Dedifferentiated amniotic fluid mesenchymal stem cell (primary cell): ENCODE results near the gene SF3B2.
"Not testable (repeated sequence)": the region's sequence is repeated elsewhere in the genome, so short reads cannot be mapped to it uniquely, and the experiment has no call there.

Source experiments
- DNase-seq: peaks from one replicate; pipeline ENCODE4 v3.0.0-alpha.2; 2016; ENCODE audit errors: extremely low spot score

The SF3B2 gene

DNA sequence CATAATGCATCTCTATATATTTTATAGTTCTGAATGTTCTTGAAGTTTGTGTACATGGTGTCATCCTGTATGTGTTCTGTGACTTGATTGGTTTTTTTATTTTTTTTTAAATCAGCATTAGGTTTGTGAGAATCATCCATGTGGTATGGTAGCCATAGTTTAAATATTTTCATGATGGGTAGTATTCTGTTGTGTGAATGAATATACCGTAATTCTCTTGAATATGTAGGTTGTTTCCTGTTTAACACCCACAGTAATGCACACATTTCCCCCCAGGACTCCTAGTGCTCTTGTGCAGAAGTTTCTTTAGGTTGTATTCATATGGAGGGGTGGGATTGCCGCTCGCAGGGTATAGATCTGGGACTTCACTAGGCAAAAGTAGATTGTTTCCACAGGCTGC, 19.9 kb downstream of the SF3B2 start:
- DNase-seq, result no peak

DNA sequence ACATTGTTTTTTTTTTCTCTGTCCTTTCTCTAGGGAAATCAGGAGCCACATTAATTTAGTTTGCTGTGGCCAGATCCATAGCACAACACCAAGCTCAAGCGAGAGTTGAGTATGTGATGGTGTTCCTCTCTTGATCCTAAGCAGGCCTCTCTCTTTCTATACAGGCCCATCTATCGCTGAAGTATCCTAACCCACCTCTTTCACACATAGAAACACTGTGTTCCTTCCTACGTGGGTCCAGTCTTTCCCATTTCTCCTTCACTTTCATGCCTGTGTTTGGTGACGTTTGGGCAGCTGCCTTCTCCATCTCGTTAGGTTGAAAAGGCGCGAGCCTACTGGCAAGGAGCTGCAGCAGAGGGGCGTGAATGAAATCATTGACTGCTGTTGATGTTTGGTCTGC, 20.4 kb downstream of the SF3B2 start:
- no peak for DNase-seq

DNA sequence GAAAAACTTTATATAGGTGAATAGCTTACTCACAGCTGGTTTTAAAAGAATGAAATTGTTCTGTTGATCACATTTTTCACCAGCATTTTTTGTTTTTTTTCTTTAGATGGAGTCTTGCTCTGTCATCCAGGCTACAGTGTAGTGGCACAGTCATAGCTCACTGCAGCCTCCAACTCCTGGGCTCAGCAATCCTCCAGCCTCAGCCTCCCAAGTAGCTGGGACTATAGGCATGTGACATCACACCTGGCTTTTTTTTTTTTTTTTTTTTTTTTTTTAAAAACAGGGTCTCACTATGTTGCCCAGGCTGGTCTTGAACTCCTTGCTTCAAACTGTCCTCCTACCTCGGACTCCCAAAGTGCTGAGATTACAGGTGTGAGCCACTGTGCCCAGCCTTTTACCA, 21.5 kb downstream of the SF3B2 start:
- no peak for DNase-seq

DNA sequence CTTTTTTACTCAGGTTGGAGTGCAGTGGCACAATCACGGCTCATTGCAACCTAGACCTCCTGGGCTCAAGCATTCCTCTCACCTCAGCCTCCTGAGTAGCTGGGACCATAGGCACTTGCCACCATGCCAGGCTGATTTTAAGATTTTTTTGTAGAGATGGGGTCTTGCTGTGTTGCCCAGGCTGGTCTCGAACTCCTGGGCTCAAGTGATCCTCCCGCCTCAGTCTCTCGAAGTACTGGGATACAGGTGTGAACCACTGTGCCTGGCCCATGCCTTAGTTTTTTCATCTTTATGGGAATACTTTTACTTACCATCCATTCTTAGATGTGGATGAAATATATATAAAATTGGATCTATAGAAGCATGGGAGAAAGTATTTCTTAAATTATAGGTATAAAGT, 23.1 kb downstream of the SF3B2 start:
- no peak for DNase-seq

DNA sequence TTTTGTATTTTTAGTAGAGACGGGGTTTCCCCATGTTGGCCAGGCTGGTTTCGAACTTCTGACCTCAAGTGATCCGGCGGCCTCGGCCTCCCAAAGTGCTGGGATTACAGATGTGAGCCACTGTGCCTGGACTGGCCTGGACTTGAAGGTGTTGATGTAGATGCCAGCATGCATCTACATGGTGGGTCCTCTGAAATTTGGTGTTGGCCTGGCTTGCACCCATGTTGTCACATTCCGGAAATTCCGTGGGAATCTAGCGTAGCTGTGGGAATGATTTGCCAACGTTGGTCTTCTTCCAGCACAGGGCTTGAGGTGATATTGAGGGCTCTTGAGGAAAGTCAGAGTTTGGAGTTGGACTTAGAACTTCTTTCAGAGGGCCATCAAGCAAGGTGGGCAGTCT, 24.4 kb downstream of the SF3B2 start:
- DNase-seq, result no peak

DNA sequence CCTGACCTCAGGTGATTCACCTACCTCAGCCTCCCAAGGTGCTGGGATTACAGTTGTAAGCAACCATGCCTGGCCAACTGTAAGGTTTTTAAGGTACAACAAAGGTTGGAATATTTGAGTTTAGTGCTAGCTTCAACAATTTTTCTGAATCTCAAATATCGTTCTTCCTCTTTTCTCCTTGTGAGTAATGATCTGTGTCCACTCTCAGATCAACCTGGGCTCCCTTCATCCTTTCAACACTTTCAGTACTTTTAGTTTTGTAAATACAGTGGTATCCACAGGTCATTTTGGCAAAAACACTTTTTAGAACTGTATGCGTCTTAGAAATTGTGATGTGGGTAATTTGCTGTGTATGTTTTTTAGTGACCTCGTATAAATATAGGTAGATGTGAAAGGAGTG, 25.8 kb downstream of the SF3B2 start:
- DNase-seq, result no peak

DNA sequence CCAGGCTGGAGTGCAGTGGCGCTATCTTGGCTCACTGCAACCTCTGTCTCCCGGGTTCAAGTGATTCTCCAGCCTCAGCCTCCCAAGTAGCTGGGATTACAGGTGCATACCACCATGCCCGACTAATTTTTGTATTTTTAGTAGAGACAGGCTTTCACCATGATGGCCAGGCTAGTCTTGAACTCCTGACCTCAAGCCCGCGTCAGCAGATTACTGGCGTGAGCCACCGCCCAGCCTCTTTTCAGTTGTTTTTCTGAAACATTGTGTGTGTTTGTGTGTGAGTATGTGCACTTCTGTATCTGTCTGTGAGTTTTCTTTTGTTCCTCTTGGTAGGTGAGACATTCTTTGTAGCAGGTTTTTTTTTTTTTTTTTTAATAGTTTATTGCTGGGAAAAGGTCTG, 26.8 kb downstream of the SF3B2 start:
- DNase-seq, result not testable (repeated sequence)

DNA sequence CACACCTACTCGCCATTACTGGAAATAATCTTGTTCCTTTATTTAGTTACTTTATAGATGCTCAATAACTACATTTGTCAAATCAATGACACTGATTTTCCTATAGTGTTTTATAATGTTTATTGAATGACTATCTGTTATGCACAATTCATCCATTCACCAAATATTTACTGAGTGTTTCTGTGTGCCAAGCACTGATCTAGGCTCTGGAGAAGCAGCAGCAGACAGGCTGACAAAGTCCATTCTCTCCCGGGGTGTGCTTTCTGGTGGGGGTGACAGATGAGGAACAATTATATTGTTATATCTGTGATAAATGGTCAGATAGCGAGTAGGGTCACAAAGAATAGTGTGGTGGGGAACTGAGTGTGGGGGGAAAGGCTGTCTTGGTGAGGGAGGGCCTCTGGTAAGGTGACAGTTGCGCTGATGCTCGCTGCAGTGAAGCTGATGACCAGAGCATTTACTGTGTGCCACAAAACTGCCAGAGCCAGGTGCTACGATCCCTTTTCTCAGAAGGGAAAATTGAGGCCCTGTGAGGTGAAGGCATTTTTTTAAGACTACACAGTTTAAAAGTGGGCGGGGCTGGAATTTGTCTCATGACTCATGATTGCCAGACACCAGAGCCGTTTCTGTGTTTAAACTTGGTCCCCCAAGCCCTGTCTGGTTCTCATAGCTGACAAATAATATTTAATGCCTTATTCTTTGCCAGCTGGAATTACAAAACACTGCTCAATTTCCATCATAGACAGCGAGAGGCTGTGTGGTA, 28.1 kb downstream of the SF3B2 start:
- DNase-seq, result peak; percentile 78

DNA sequence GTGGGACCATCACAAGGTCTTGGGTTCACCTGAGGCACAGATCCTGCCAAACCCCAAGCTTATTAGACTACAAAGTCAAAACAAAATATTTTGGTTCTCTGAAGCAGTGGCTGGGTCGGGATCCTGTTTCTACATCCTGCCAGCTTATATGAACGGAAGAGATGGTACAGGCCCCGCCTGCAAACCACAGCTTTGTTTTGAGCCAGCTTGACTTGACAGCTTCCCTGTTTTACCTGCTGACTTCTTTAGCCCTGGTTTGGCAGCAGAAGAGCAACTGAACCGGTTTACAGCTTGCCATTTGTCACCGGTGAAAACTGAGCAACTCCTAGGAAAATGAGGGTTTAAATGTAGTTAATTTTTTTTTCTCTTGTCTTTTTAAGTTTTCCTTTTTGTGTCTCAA, 29.3 kb downstream of the SF3B2 start:
- no peak for DNase-seq

DNA sequence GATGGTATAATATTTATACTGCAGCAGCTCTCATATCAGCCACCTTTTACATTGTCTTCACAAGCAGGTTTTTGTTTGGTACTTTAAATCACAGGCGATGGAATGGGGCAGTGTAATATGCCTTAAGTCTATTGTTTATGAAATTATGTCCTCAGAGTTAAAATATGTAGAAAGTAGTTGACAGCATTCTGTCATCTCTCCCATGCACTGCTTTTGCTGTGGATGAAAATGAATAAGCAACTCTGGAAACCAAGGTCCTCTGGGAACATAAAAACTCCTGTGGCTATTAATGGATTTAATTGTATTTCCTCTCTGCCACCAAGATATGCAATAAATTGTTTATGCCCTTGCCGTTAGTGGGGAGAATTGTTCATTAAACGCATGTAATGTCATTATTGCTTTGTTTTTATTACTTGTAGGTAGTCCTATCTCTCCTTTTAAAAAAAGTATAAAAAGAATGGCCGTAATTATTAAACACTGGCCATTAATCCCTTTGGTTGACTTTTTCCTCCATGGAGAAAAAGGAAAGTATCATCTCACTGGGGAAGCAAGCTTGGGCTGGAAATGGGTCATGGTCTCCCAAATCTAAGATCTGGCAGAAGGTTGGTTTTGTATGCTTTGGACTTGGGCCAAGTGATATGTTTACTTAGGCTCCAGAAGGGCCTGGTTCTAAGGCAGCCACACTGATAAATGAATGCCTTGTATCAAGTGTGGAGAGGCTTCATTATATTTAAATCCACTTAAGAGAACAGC, 31.0 kb downstream of the SF3B2 start:
- no peak for DNase-seq

DNA sequence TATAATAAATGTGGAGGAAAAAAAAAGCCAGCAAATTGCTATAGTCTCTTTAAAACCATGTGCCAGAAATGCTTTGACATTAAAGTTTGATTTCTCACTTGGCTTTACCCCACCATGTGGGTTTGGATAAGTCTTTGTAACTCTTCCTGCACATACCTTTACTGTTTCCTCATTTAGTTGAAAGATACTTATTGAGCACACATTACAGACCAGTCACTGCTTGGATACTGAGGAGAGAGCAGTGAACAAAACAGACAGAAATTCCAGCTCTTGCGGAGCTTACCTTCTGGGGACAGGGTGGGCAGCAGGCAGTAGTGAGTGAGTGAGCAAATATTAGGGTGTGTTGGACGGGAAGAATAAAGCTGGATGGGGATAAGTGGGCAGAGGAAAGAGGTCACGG, 31.6 kb downstream of the SF3B2 start:
- DNase-seq, result no peak

DNA sequence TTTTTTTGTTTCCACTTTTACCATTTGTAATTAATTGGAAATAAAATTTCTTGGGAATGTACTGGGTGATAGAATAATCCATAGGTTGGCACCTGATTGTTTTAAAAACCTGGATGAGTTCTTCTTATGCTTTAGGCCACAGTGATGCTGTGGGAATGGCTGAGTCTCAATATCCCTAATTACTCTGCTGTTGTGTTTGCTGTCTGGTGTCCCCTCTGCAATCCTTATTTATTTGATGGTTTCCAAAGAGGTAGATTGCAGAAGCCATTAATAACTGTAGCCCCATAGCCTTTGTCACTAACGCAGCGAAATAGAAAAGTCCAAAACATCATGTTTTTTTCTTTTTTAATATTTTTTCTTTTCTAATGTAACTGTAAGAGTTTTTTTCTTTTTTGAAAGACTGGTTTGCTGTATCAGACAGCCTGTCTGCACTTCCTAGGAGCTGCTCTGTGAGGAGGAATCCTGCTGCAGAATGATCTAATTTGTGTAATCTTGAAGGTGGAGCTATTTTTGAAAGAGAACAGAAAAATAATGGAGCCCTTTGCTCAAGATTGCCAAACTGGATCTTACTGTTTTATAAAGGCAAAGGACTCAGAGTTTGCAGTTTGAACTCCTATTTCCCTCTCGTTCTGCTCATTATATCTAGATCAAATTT, 32.8 kb downstream of the SF3B2 start:
- DNase-seq, result no peak

DNA sequence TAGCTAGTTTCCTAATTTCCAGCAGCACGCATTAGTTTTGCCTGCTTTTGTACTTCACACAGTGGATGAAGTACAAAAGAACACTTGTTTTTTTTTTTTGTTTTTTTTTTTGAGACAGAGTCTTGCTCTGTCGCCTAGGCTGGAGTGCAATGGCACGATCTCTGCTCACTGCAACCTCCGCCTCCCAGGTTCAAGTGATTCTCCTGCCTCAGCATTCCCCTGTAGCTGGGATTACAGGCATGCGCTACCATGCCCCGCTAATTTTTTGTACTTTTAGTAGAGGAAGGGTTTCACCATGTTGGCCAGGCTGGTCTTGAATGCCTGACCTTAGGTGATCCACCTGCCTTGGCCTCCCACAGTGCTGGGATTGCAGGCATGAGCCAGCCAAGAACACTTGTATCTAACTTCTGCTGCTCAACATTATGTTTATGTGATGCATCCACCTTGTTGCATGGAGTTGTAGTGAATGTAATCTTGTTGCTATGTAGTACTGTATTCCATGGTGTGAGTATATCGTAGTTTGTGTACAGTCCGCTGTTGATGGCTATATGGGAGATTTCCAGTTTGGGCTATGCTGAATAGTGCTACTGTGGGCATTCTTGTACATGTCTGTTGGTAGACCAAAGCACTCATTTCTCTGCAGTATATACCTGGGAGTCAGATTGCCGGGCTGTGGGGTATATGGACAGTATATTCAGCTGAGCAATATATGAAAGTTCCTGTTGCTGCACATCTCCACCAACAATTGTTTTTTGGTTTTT, 35.2 kb downstream of the SF3B2 start:
- no peak for DNase-seq

DNA sequence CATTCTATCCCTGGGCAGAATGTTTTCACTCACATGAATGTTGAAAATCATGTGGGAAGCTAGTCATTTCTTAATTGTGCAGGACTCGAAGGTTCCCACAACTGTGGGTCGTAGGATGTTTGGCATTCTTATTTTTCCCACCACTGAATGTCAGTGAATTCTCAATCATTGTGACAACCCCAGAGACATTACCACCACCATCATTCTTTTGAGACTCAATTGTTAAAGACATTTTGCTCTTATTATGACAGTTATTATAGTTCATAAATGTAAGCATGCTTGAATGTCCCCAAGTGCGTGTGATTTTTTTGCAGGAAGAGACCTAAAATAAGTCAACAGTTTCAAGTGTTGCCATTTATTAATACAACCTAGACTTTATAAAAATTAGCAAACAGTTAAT, 36.9 kb downstream of the SF3B2 start:
- DNase-seq, result no peak

DNA sequence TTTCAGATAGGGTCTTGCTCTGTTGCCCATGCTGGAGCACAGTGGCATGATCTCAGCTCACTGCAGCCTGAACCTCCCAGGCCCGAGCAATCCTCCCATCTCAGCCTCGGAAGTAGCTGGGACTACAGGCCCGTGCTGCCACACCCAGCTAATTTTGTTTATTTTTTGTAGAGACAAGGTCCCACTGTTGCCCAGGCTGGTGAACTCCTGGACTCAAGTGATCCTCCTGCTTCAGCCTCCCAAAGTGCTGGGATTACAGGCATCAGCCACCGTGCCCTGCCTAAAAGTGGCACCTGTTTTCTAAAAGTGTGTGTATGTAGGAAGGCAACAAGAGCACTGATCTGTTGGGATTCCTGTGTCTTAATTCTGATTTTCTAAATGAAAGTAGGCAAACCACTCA, 38.1 kb downstream of the SF3B2 start:
- no peak for DNase-seq

DNA sequence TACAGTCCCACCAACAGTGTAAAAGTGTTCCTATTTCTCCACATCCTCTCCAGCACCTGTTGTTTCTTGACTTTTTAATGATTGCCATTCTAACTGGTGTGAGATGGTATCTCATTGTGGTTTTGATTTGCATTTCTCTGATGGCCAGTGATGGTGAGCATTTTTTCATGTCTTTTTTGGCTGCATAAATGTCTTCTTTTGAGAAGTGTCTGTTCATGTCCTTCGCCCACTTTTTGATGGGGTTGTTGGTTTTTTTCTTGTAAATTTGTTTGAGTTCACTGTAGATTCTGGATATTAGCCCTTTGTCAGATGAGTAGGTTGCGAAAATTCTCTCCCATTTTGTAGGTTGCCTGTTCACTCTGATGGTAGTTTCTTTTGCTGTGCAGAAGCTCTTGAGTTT, 40.0 kb downstream of the SF3B2 start:
- DNase-seq, result not testable (repeated sequence)

DNA sequence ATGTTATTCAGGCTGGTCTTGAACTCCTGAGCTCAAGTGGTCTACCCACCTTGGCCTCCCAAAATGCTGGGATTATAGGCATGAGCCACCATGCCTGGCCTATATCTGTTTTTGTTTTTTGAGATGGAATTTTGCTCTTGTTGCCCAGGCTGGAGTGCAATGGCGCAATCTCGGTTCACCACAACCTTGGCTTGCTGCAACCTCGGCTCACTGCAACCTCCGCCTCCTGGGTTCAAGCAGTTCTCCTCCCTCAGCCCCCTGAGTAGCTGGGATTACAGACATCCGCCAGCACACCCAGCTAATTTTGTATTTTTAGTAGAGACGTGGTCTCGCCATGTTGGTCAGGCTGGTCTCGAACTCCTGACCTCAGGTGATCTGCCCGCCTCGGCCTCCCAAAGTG, 47.6 kb downstream of the SF3B2 start:
- DNase-seq, result not testable (repeated sequence)

DNA sequence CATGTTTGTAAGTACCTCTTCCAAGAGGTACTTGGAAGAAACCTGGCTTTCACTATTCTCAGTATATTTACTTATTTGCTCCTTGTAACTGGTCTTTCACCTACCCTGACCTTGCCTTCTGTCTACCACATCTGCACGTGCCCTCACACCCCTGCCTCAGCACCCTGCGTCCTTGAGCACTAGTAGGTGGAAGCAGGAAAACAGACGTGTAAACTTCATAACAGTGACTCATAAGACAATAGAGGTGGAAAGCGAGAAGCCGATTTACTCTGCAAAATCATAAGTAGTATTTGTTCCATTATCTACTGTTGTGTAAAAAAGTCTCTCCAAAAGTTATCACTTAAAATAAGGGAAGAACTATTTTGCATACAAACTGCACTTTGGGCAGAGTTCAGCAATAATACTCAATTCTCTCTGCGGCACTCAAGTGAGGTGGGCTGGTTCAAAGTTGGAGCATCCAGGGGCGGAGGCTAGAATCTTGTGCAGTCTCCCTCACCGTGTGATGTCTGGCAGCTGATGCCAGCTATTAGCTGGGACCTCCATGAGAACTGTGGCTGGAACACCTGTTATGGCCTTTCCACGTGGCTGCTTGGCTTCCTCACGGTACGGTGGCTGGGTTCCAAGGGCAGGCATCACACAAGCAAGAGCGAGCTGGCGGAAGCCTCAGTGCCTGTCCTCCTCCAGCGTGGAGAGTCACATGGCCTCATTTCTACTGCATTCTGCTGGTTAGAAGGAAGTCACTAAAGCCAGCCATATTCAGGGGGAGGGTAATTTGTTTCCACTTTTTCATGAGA, 48.3 kb downstream of the SF3B2 start:
- no peak for DNase-seq

DNA sequence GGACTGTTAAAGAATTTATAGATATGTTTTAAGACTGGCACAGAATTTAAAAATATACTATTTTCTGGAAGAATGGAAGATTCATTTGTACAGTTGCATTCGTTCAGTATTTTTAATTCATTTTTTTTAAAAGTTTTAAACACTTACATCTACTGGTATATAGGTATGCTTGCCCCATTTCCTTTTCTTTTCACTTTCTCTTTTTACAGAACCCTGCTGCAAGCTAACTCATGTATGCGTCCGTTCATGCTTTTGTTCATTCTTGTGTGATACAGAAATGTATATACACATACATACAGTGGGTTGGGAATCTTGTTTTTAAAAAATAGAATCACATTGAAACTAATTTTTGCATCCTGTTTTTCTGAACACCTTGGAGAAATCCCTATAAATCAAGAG, 48.9 kb downstream of the SF3B2 start:
- no peak for DNase-seq

DNA sequence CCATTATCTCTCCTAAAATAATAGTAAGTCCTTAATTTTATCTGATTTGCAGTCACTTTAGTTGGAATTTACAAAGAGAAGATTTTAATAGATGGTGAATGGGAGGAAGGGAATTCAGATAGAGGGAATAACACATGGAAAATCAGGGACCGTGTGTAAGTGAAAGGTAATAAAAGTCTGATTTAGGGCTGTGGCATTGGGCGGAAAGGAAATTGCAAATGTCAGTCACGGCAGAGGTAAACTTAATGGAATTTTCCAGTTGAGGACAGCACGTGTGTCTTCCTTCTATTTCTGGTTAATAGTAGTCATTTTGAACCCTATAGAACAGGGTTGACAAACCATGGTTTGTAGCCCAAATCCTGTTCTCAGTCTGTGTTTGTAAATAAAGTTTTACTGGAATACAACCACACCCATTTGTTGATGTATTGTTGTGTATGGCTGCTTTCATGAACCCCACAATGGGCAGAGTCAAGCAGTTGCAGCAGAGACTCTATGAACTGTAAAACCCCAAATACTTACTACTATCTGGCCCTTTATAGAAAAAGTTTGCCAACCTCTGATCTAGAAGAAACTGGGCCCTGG, 52.0 kb downstream of the SF3B2 start:
- DNase-seq, result no peak
